ENCODE measurements around the gene WNT8B. TPM values are rescaled to one million over a fixed set of nuclear protein-coding genes. Genes with fewer than 3 reads are reported as not detected.

Gene WNT8B
- total and polyA plus RNA-seq, 10 of the 15 experiments (the other 5 are each of a cell fraction or from before 2014, with no cell fraction given) = not detected

- Histone ChIP-seq H3K27me3 (replicated peaks in 1 of 2; ENCODE audit: control insufficient read depth in 2 of 2, insufficient read depth in 2 of 2, low read length in 1 of 2) (no peaks in the 10 kb centered on the region), H3K79me2 (ENCODE audit: control insufficient read depth, insufficient read depth, low read length) (no peaks in the 10 kb centered on the region), H3K36me3 (ENCODE audit: control insufficient read depth in 2 of 2, insufficient read depth in 2 of 2, low read length in 1 of 2) (peaks cover 6 to 15% of the 10 kb centered on the region in 2 experiments; a peak in 3 of 4 replicates), H3K4me3 (no peak overlapping the region), H3K9ac (ENCODE audit: control insufficient read depth, insufficient read depth, low read length) (no peak overlapping the region), H2AFZ (ENCODE audit: control insufficient read depth, low read depth, low read length) (no peak overlapping the region), H3K9me3 (replicated peaks; ENCODE audit: control insufficient read depth, insufficient read depth, low read length) (no peaks in the 10 kb centered on the region), H3K27ac (ENCODE audit: control insufficient read depth, insufficient read depth) (no peak overlapping the region), H4K20me1 (ENCODE audit: control insufficient read depth, insufficient read depth) (no peaks in the 10 kb centered on the region), H3K4me1 (ENCODE audit: control insufficient read depth, insufficient read depth, low read length) (no peaks in the 10 kb centered on the region), H3K4me2 (ENCODE audit: control insufficient read depth, insufficient read depth) (no peak overlapping the region)
- WGBS (ENCODE audit: insufficient coverage, insufficient replicate concordance, low lambda C conversion rate, missing lambda C conversion rate) = 99% methylated on average over 3 of the region's 3 CpGs
- DNase-seq (ENCODE audit: low read depth, low spot score) (no peak), ATAC-seq (no peak), FAIRE-seq (no peak)
- ChIA-PET SMC1A (ENCODE audit: uncharacterized antibody, unreplicated experiment) (interaction anchor here (2.1 kb wide), 1 partner anchor 15 kb away, joined by 8 read pairs; the partner anchor contains the start of gene HIF1AN), RAD21 (ENCODE audit: unreplicated experiment) (no interaction called here), POLR2A (no interaction called here), CTCF (interaction anchor here (0.6 to 3.8 kb wide), 4 partner anchors 12 to 89 kb away, joined by 3 to 16 read pairs (median 4); partner anchors contain the start of gene HIF1AN)
- in situ Hi-C loops (cut with MboI) = no loop called here
- TF ChIP-seq SMARCA5 (IDR thresholded peaks at IDR 0.05) (no peak), SIN3A (IDR thresholded peaks at IDR 0.05; ENCODE audit: low read depth, low read length) (no peak), ZBTB11 (CRISPR knock-in tag; IDR thresholded peaks at IDR 0.05) (no peak), ZNF24 (IDR thresholded peaks at IDR 0.05) (no peak), ZNF592 (IDR thresholded peaks at IDR 0.05) (no peak), CHD1 (IDR thresholded peaks at IDR 0.05; ENCODE audit: low read depth, low read length) (no peak), HDAC2 (IDR thresholded peaks at IDR 0.05) (no peak), RELA (IDR thresholded peaks at IDR 0.05; ENCODE audit: borderline replicate concordance, partially characterized antibody) (no peak), ETV6 (conservative IDR thresholded peaks at IDR 0.05 in 1 of 2, IDR thresholded peaks at IDR 0.05 in 1 of 2; ENCODE audit: borderline replicate concordance in 1 of 2, low read depth in 1 of 2) (no peak), JUND (IDR thresholded peaks at IDR 0.05; ENCODE audit: low read depth, low read length) (no peak), SUPT20H (IDR thresholded peaks at IDR 0.05; ENCODE audit: borderline replicate concordance, control insufficient read depth, low read depth, low read length) (no peak), SMC3 (IDR thresholded peaks at IDR 0.05; ENCODE audit: borderline replicate concordance, low read length) (no peak), NFYB (IDR thresholded peaks at IDR 0.05; ENCODE audit: insufficient read depth, low read depth, low read length) (no peak), RFX5 (IDR thresholded peaks at IDR 0.05; ENCODE audit: low read depth, low read length) (no peak), RAD21 (IDR thresholded peaks at IDR 0.05; ENCODE audit: insufficient read depth, low read depth, low read length) (no peak)
- TF ChIP-seq, protein P1, sequence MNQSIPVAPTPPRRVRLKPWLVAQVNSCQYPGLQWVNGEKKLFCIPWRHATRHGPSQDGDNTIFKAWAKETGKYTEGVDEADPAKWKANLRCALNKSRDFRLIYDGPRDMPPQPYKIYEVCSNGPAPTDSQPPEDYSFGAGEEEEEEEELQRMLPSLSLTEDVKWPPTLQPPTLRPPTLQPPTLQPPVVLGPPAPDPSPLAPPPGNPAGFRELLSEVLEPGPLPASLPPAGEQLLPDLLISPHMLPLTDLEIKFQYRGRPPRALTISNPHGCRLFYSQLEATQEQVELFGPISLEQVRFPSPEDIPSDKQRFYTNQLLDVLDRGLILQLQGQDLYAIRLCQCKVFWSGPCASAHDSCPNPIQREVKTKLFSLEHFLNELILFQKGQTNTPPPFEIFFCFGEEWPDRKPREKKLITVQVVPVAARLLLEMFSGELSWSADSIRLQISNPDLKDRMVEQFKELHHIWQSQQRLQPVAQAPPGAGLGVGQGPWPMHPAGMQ (IDR thresholded peaks at IDR 0.05; ENCODE audit: borderline replicate concordance) = no peak
- no TSS peak for BruUV-seq (replicated peaks)
- intact Hi-C loops (cut with micrococcal nuclease; ENCODE audit: unreplicated experiment) = no loop called here
These were observed 58.0 kb downstream of the WNT8B start for GRCh38 chr10:100520811-100521210.

Data from GM12878 (cell line).